Measurements from ENCODE around the gene CTNNA3.
"Not testable (repeated sequence)": the region's sequence is repeated elsewhere in the genome, so short reads cannot be mapped to it uniquely, and the experiment has no call there.

CTNNA3 gene

GRCh38 chr10:67608001-67608400 is 88.0 kb downstream of the CTNNA3 start:
- peaks cover under 1 to 28% of the 10 kb centered on the region in 2 donors for H3K27me3 Mint-ChIP-seq
- no peaks in the 10 kb centered on the region for H3K9me3 Mint-ChIP-seq
- H3K4me3 Mint-ChIP-seq, result no peak overlapping the region
- peaks cover 10 to 11% of the 10 kb centered on the region in 2 donors for H3K4me1 Mint-ChIP-seq (ENCODE audit: low read depth in 2 of 2)
- H3K27ac Mint-ChIP-seq, result no peak overlapping the region
- ATAC-seq (replicated peaks), result no peak
- no peak for DNase-seq
- no peaks in the 10 kb centered on the region for H3K36me3 Mint-ChIP-seq (ENCODE audit: insufficient read depth)

- H3K9me3 Mint-ChIP-seq, result no peaks in the 10 kb centered on the region
- peaks cover 6 to 28% of the 10 kb centered on the region in 2 donors for H3K27me3 Mint-ChIP-seq
- no peaks in the 10 kb centered on the region for H3K36me3 Mint-ChIP-seq (ENCODE audit: insufficient read depth)
- peaks cover 5% of the 10 kb centered on the region in 2 donors for H3K4me1 Mint-ChIP-seq (ENCODE audit: low read depth in 2 of 2)
- no peak for DNase-seq
- ATAC-seq (replicated peaks), result no peak
- no peak overlapping the region for H3K4me3 Mint-ChIP-seq
- no peak overlapping the region for H3K27ac Mint-ChIP-seq
Observed at GRCh38 chr10:67607472-67607871, 88.5 kb downstream of the CTNNA3 start.

GRCh38 chr10:67606572-67606971 is 89.4 kb downstream of the CTNNA3 start:
- no peak overlapping the region for H3K27ac Mint-ChIP-seq
- no peaks in the 10 kb centered on the region for H3K36me3 Mint-ChIP-seq (ENCODE audit: insufficient read depth)
- DNase-seq (no peak), ATAC-seq (replicated peaks) (no peak)
- no peaks in the 10 kb centered on the region for H3K9me3 Mint-ChIP-seq
- peaks cover 8 to 28% of the 10 kb centered on the region in 2 donors for H3K27me3 Mint-ChIP-seq
- no peak overlapping the region for H3K4me3 Mint-ChIP-seq
- H3K4me1 Mint-ChIP-seq (ENCODE audit: low read depth in 2 of 2), result no peaks in the 10 kb centered on the region

- DNase-seq (no peak), ATAC-seq (replicated peaks) (no peak)
- no peak overlapping the region for H3K27ac Mint-ChIP-seq
- no peaks in the 10 kb centered on the region for H3K9me3 Mint-ChIP-seq
- H3K27me3 Mint-ChIP-seq, result peaks cover 16 to 47% of the 10 kb centered on the region in 2 donors
- H3K4me3 Mint-ChIP-seq, result no peak overlapping the region
- no peaks in the 10 kb centered on the region for H3K4me1 Mint-ChIP-seq (ENCODE audit: low read depth in 2 of 2)
- H3K36me3 Mint-ChIP-seq (ENCODE audit: insufficient read depth), result no peaks in the 10 kb centered on the region
Observed at GRCh38 chr10:67603701-67604100, 92.3 kb downstream of the CTNNA3 start.

DNA sequence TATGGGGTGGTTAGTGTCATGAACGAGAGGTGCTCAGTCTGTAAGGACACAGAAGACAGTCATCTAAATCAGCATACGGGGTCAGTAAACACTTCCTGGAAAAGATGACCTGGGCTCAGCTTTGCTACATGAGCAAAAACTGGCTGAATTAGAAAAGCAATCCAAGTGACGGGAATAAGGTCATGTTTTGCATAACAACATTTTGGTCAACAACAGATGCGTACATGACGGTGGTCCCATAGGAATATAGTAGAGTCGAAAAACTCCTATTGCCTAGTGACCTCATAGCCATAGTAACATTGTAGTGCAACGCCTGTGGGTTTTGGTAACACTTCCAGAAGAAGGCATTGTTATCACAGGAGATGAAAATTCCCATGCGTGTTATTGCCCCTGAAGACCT is 92.9 kb downstream of the CTNNA3 start:
- Mint-ChIP-seq H3K27ac (no peak overlapping the region), H3K9me3 (no peaks in the 10 kb centered on the region), H3K4me1 (ENCODE audit: low read depth in 2 of 2) (no peaks in the 10 kb centered on the region), H3K36me3 (ENCODE audit: insufficient read depth) (no peaks in the 10 kb centered on the region), H3K4me3 (no peak overlapping the region), H3K27me3 (peaks cover 21 to 53% of the 10 kb centered on the region in 2 donors)
- no peak for ATAC-seq (replicated peaks)
- no peak for DNase-seq

DNA sequence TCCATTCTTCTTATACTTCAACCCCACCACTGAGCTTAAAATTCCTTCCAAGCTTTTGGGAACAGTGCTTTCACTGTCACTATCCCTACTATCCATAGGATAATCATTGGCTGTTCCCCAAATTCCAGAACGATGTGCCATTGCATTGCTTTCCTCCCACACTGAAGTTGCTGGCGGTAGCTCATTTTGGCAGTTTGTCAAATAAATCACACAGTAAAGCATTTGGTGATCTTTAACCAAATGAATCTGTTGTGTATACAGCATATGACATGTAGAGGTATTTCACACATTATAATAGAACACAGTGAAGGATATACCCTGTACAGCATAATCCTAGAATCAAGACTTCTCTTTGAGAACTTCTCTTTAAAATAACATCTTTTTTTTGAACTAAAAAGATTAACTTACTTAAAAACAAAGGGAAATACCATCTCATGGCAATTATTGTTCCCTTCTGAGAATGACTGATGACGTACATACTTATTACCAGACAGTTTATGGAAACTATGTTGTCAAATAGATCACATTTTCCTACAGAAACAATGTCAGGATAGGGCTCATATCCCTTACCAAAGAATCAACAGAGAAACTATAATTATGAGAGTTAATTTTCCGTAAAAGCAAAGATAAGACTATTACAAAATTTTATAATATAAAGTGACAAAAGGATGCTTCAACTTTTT is 93.6 kb downstream of the CTNNA3 start:
- Mint-ChIP-seq H3K36me3 (ENCODE audit: insufficient read depth) (no peaks in the 10 kb centered on the region), H3K9me3 (peaks cover 0 to 3% of the 10 kb centered on the region in 2 donors), H3K27ac (no peak overlapping the region), H3K27me3 (peaks cover 25 to 60% of the 10 kb centered on the region in 2 donors), H3K4me3 (no peak overlapping the region), H3K4me1 (ENCODE audit: low read depth in 2 of 2) (no peaks in the 10 kb centered on the region)
- no peak for DNase-seq
- ATAC-seq (replicated peaks), result no peak

- no peak for ATAC-seq (replicated peaks)
- no peaks in the 10 kb centered on the region for H3K4me1 Mint-ChIP-seq (ENCODE audit: low read depth in 2 of 2)
- peaks cover 33 to 59% of the 10 kb centered on the region in 2 donors for H3K27me3 Mint-ChIP-seq
Observed at GRCh38 chr10:67599597-67599996, 96.4 kb downstream of the CTNNA3 start.

GRCh38 chr10:67596641-67597040 is 99.4 kb downstream of the CTNNA3 start:
- Mint-ChIP-seq H3K4me3 (no peak overlapping the region), H3K9me3 (peaks cover 1 to 24% of the 10 kb centered on the region in 2 donors), H3K27ac (no peak overlapping the region), H3K4me1 (ENCODE audit: low read depth in 2 of 2) (no peaks in the 10 kb centered on the region), H3K27me3 (peaks cover 31 to 50% of the 10 kb centered on the region in 2 donors), H3K36me3 (ENCODE audit: insufficient read depth) (no peaks in the 10 kb centered on the region)
- ATAC-seq (replicated peaks), result no peak
- no peak for DNase-seq

More at GRCh38 chr10:67599597-67599996, 96.4 kb downstream of the CTNNA3 start:
- no peak overlapping the region for H3K4me3 Mint-ChIP-seq
- H3K27ac Mint-ChIP-seq, result no peak overlapping the region
- no peak for DNase-seq
- no peaks in the 10 kb centered on the region for H3K36me3 Mint-ChIP-seq (ENCODE audit: insufficient read depth)
- H3K9me3 Mint-ChIP-seq, result peaks cover 1 to 24% of the 10 kb centered on the region in 2 donors

GRCh38 chr10:67587771-67588170 is 108.2 kb downstream of the CTNNA3 start:
- H3K36me3 Mint-ChIP-seq (ENCODE audit: insufficient read depth), result no peaks in the 10 kb centered on the region
- ATAC-seq (replicated peaks) (no peak), DNase-seq (no peak)
- no peaks in the 10 kb centered on the region for H3K4me1 Mint-ChIP-seq (ENCODE audit: low read depth in 2 of 2)
- H3K4me3 Mint-ChIP-seq, result no peak overlapping the region
- no peak overlapping the region for H3K27ac Mint-ChIP-seq
- H3K9me3 Mint-ChIP-seq, result peaks cover 0 to 3% of the 10 kb centered on the region in 2 donors
- peaks cover 7 to 17% of the 10 kb centered on the region in 2 donors for H3K27me3 Mint-ChIP-seq

DNA sequence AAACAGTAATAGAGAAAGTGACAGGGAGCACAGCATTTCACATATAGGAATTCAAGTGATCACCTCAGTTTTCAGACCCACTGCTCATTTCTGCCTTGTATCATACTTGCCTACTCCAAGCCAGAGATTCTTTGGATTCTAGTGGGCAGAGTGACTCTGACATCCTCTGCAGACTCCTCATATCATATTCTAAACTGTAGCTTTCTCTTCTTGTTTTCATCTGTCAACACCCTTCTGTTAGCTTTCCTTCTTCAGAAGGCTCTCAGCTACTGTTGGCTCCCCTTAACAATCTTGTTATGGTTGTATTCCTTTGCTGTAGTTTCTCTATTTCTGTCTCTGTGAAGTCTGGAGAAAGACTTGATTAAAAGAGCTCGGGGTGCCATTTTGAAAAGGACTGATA is 120.5 kb downstream of the CTNNA3 start:
- ATAC-seq (replicated peaks) (no peak), DNase-seq (no peak)
- no peaks in the 10 kb centered on the region for H3K9me3 Mint-ChIP-seq
- H3K27ac Mint-ChIP-seq, result no peak overlapping the region
- H3K4me3 Mint-ChIP-seq, result no peak overlapping the region
- no peaks in the 10 kb centered on the region for H3K36me3 Mint-ChIP-seq (ENCODE audit: insufficient read depth)
- H3K4me1 Mint-ChIP-seq (ENCODE audit: low read depth in 2 of 2), result no peaks in the 10 kb centered on the region
- H3K27me3 Mint-ChIP-seq, result peaks cover 6 to 7% of the 10 kb centered on the region in 2 donors

GRCh38 chr10:67573484-67573883 is 122.5 kb downstream of the CTNNA3 start:
- H3K27ac Mint-ChIP-seq, result no peak overlapping the region
- ATAC-seq (replicated peaks) (no peak), DNase-seq (no peak)
- H3K4me1 Mint-ChIP-seq (ENCODE audit: low read depth in 2 of 2), result no peaks in the 10 kb centered on the region
- H3K9me3 Mint-ChIP-seq, result no peaks in the 10 kb centered on the region
- no peaks in the 10 kb centered on the region for H3K36me3 Mint-ChIP-seq (ENCODE audit: insufficient read depth)
- H3K4me3 Mint-ChIP-seq, result no peak overlapping the region
- peaks cover 6 to 7% of the 10 kb centered on the region in 2 donors for H3K27me3 Mint-ChIP-seq

DNA sequence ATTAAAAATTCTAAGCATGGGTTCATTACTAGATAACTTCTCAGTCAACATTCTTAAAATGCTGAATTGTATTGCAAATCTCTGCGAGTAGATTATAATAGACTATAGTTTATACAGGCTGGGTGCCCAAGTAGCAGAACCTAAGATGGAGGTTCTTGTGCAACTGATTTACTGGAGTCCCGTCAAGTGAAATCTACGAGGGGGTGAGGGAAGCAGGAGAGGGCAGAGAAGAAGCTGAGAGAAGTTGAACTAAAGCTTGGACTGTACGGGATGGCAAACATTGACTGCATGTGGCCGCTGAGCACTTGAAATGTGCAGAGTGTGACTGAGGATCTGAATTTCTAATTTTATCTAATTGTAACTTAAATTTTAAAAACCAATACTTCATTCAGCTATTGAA is 124.5 kb downstream of the CTNNA3 start:
- Mint-ChIP-seq H3K36me3 (ENCODE audit: insufficient read depth) (no peaks in the 10 kb centered on the region), H3K27ac (no peak overlapping the region), H3K4me3 (no peak overlapping the region), H3K4me1 (ENCODE audit: low read depth in 2 of 2) (no peaks in the 10 kb centered on the region), H3K9me3 (no peaks in the 10 kb centered on the region), H3K27me3 (peaks cover 6 to 7% of the 10 kb centered on the region in 2 donors)
- DNase-seq, result no peak
- no peak for ATAC-seq (replicated peaks)

DNA sequence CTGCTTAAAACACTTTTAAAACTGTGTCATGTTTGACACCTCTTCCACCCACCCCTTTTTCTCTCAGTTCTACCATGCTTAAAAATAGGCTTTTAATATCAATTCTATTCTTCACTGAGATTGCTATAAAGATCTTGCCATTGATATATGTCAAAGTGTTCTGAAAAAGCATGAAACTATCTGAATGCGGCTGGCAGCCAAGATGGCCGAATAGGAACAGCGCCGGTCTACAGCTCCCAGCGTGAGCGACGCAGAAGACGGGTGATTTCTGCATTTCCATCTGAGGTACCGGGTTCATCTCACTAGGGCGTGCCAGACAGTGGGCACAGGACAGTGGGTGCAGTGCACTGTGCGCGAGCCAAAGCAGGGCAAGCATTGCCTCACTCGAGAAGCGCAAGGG is 137.7 kb downstream of the CTNNA3 start:
- ATAC-seq (replicated peaks); H3K9me3 Mint-ChIP-seq; H3K4me1 Mint-ChIP-seq (ENCODE audit: low read depth in 2 of 2); H3K36me3 Mint-ChIP-seq (ENCODE audit: insufficient read depth); DNase-seq; H3K27ac Mint-ChIP-seq; H3K4me3 Mint-ChIP-seq: not testable (repeated sequence)
- peaks cover 37 to 44% of the 10 kb centered on the region in 2 donors for H3K27me3 Mint-ChIP-seq

DNA sequence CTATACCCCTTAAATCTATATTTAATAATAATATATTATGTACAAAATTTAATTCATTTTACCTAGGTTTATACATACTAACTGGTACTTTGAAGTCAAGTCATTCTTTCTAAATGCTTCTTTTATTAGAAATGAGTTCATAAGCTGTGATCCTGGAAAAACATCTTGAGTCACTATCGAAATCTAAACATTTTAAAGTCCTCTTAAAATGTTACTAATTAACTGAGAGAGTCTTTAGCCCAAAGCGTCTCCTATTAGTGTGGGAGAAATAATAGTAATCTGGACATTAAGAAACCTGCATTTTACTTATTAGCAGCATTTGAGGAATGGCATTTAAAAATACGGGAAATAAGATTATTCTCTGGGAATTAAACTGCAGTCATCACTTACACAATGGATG is 142.7 kb downstream of the CTNNA3 start:
- Mint-ChIP-seq H3K27ac (no peak overlapping the region), H3K36me3 (ENCODE audit: insufficient read depth) (no peaks in the 10 kb centered on the region), H3K9me3 (peaks cover 0 to 2% of the 10 kb centered on the region in 2 donors), H3K4me3 (no peak overlapping the region), H3K4me1 (ENCODE audit: low read depth in 2 of 2) (peaks cover 0 to 3% of the 10 kb centered on the region in 2 donors), H3K27me3 (peaks cover 25 to 33% of the 10 kb centered on the region in 2 donors)
- ATAC-seq (replicated peaks) (no peak), DNase-seq (no peak)

Measured in effector memory CD8-positive, alpha-beta T cell (primary cell).